Measurements from ENCODE around the gene PROZ.

GRCh38 chr13:113146750-113147149, 11.7 kb upstream of the PROZ start:
- no peak for TF ChIP-seq GATA2 (IDR thresholded peaks at IDR 0.05; ENCODE audit: low read depth, low read length)
- no peak for TF ChIP-seq GATA3 (IDR thresholded peaks at IDR 0.05; ENCODE audit: low read depth, low read length)
